ENCODE results near the gene KLF18. TPM values are rescaled to one million over a fixed set of nuclear protein-coding genes. Genes with fewer than 3 reads are reported as not detected.
"Not testable (repeated sequence)": the region's sequence is repeated elsewhere in the genome, so short reads cannot be mapped to it uniquely, and the experiment has no call there.

KLF18 gene
- total and polyA plus RNA-seq, 2 donors (not counting 3 experiments of a cell fraction or from before 2014, with no cell fraction given): not detected

- Histone ChIP-seq H3K9me1 (replicated peaks; ENCODE audit: control insufficient read depth, extremely low read depth, insufficient read depth, low read length) (no peaks in the 10 kb centered on the region), H4K20me1 (replicated peaks; ENCODE audit: control insufficient read depth, extremely low read depth, insufficient read depth, low read length) (no peaks in the 10 kb centered on the region), H3K27me3 (ENCODE audit: control insufficient read depth in 2 of 2, insufficient read depth in 2 of 2, low read length in 2 of 2) (peaks cover 2 to 3% of the 10 kb centered on the region in 2 experiments), H3K79me2 (ENCODE audit: control insufficient read depth, insufficient read depth, low read length) (no peaks in the 10 kb centered on the region), H3K36me3 (ENCODE audit: control insufficient read depth in 2 of 2, extremely low read depth in 1 of 2, insufficient read depth in 2 of 2, low read length in 2 of 2) (no peaks in the 10 kb centered on the region), H3K9me3 (replicated peaks; ENCODE audit: control insufficient read depth, insufficient read depth, low read length) (no peaks in the 10 kb centered on the region), H3K4me2 (ENCODE audit: insufficient read depth, low read length) (no peak within 1 kb of the TSS), H3K4me3 (replicated peaks in 1 of 3; ENCODE audit: insufficient read depth in 1 of 3, low read depth in 1 of 3, low read length in 3 of 3) (no peak within 1 kb of the TSS), H3K27ac (ENCODE audit: insufficient read depth, low read depth, low read length) (no peak within 1 kb of the TSS), H2AFZ (ENCODE audit: low read depth, low read length) (no peak within 1 kb of the TSS), H3K4me1 (ENCODE audit: control insufficient read depth, extremely low read depth, insufficient read depth, low read length) (no peaks in the 10 kb centered on the region), H3K9ac (replicated peaks; ENCODE audit: extremely low read depth, insufficient read depth, low read length) (no peak within 1 kb of the TSS)
- TF ChIP-seq JUN (IDR thresholded peaks at IDR 0.05; ENCODE audit: borderline replicate concordance, insufficient read depth, insufficient read length, low read depth): no peak
- no peak for TF ChIP-seq MYC (IDR thresholded peaks at IDR 0.05; ENCODE audit: low read depth, low read length)
- TF ChIP-seq MAX (IDR thresholded peaks at IDR 0.05; ENCODE audit: insufficient read depth, insufficient read length): no peak
- no peak for TF ChIP-seq POLR2AphosphoS5 (IDR thresholded peaks at IDR 0.05; ENCODE audit: insufficient read depth, low read depth, low read length)
- TF ChIP-seq CTCF (IDR thresholded peaks at IDR 0.05; ENCODE audit: extremely low read depth in 1 of 2, insufficient read depth in 1 of 2, low read depth in 1 of 2, low read length in 2 of 2): no peak
- no peak for TF ChIP-seq POLR2A (IDR thresholded peaks at IDR 0.05; ENCODE audit: low read depth, low read length)
- no peak for TF ChIP-seq GATA2 (IDR thresholded peaks at IDR 0.05; ENCODE audit: insufficient read depth, insufficient read length, low read depth, low read length)
- TF ChIP-seq EZH2 (IDR thresholded peaks at IDR 0.05; ENCODE audit: borderline replicate concordance, low read depth, low read length, severe bottlenecking): no peak
- no peak for TF ChIP-seq FOS (IDR thresholded peaks at IDR 0.05; ENCODE audit: borderline replicate concordance, insufficient read depth, low read length)
- intact Hi-C loops (cut with micrococcal nuclease) (no loop called here), dilution Hi-C loops (cut with MboI; ENCODE audit: extremely low pct_ligation_motif_present, low sequenced_read_pairs) (no loop called here)
- FAIRE-seq (no peak), DNase-seq (ENCODE audit: low read depth, low spot score) (no peak)
- BruUV-seq (replicated peaks): no TSS peak
- CTCF ChIA-PET: no interaction called here
- POLR2A ChIA-PET: interaction anchor here (0.7 kb wide), 1 partner anchor 40 kb away, joined by 3 read pairs; no protein-coding TSS in a partner anchor
These were observed 22.7 kb downstream of the KLF18 start, which contains the start of gene KLF17 for GRCh38 chr1:44118682-44119081. Gene KLF17, plus strand, starts transcription at chr1:44118821. Its CDS starts 87 bp downstream, at chr1:44118908.

- H3K4me3 ChIP-seq (replicated peaks in 1 of 3; ENCODE audit: insufficient read depth in 1 of 3, low read depth in 1 of 3, low read length in 3 of 3); BruUV-seq (replicated peaks); H3K27ac ChIP-seq (ENCODE audit: insufficient read depth, low read depth, low read length); H3K9me3 ChIP-seq (replicated peaks; ENCODE audit: control insufficient read depth, insufficient read depth, low read length); H3K36me3 ChIP-seq (ENCODE audit: control insufficient read depth in 2 of 2, extremely low read depth in 1 of 2, insufficient read depth in 2 of 2, low read length in 2 of 2); POLR2A ChIA-PET; H3K9me1 ChIP-seq (replicated peaks; ENCODE audit: control insufficient read depth, extremely low read depth, insufficient read depth, low read length); FAIRE-seq; DNase-seq (ENCODE audit: low read depth, low spot score); dilution Hi-C loops (cut with MboI; ENCODE audit: extremely low pct_ligation_motif_present, low sequenced_read_pairs); H2AFZ ChIP-seq (ENCODE audit: low read depth, low read length); H3K4me2 ChIP-seq (ENCODE audit: insufficient read depth, low read length); H3K9ac ChIP-seq (replicated peaks; ENCODE audit: extremely low read depth, insufficient read depth, low read length); H3K79me2 ChIP-seq (ENCODE audit: control insufficient read depth, insufficient read depth, low read length); H3K27me3 ChIP-seq (ENCODE audit: control insufficient read depth in 2 of 2, insufficient read depth in 2 of 2, low read length in 2 of 2); H3K4me1 ChIP-seq (ENCODE audit: control insufficient read depth, extremely low read depth, insufficient read depth, low read length); intact Hi-C loops (cut with micrococcal nuclease); H4K20me1 ChIP-seq (replicated peaks; ENCODE audit: control insufficient read depth, extremely low read depth, insufficient read depth, low read length): not testable (repeated sequence)
- CTCF ChIA-PET: interaction anchor here (0.6 kb wide), 1 partner anchor 9 kb away, joined by 3 read pairs; no protein-coding TSS in a partner anchor
These were observed 24.2 kb downstream of the KLF18 start for GRCh38 chr1:44117272-44117671.

All from endothelial cell of umbilical vein (primary cell).